ENCODE measurements around the gene SRMS.
A peak's percentile ranks its signal among the peaks of the same experiment; 100 is the strongest.

Gene SRMS

GRCh38 chr20:63553251-63553932 is 5.8 kb upstream of the SRMS start:
- H3K4me3 ChIP-seq (replicated peaks; ENCODE audit: low read depth, low read length), result peak overlapping the region; percentile 66
- TF ChIP-seq CTCF (IDR thresholded peaks at IDR 0.05; ENCODE audit: low read length, missing control alignments), result no peak
- DNase-seq (ENCODE audit: low read depth), result peak; percentile 91

GRCh38 chr20:63552481-63553249 is 5.1 kb upstream of the SRMS start:
- no peak for TF ChIP-seq CTCF (IDR thresholded peaks at IDR 0.05; ENCODE audit: low read length, missing control alignments)
- no peak for DNase-seq (ENCODE audit: low read depth)
- no peak overlapping the region for H3K4me3 ChIP-seq (replicated peaks; ENCODE audit: low read depth, low read length)

- no peak overlapping the region for H3K4me3 ChIP-seq (replicated peaks; ENCODE audit: low read depth, low read length)
- DNase-seq (ENCODE audit: low read depth), result peak; percentile 45
- no peak for TF ChIP-seq CTCF (IDR thresholded peaks at IDR 0.05; ENCODE audit: low read length, missing control alignments)
Measured at GRCh38 chr20:63551068-63551467, 3.5 kb upstream of the SRMS start.

- no peak for TF ChIP-seq CTCF (IDR thresholded peaks at IDR 0.05; ENCODE audit: low read length, missing control alignments)
- H3K4me3 ChIP-seq (replicated peaks; ENCODE audit: low read depth, low read length), result no peak overlapping the region
- DNase-seq (ENCODE audit: low read depth), result no peak
Measured at GRCh38 chr20:63549679-63550282, 2.2 kb upstream of the SRMS start.

- H3K4me3 ChIP-seq (replicated peaks; ENCODE audit: low read depth, low read length), result no peak overlapping the region
- no peak for DNase-seq (ENCODE audit: low read depth)
- TF ChIP-seq CTCF (IDR thresholded peaks at IDR 0.05; ENCODE audit: low read length, missing control alignments), result no peak
Measured at GRCh38 chr20:63549019-63549418, 1.5 kb upstream of the SRMS start.

- no peak overlapping the region for H3K4me3 ChIP-seq (replicated peaks; ENCODE audit: low read depth, low read length)
- DNase-seq (ENCODE audit: low read depth), result no peak
- TF ChIP-seq CTCF (IDR thresholded peaks at IDR 0.05; ENCODE audit: low read length, missing control alignments), result no peak
Measured at GRCh38 chr20:63548542-63548941, 993 bp upstream of the SRMS start.

Measured in fibroblast of pulmonary artery (primary cell).